Activated CD4-positive, CD25-positive, alpha-beta regulatory T cell (primary cell): Measurements from ENCODE around the gene TULP4.

Experiments
- DNase-seq, 4 experiments: peaks; one replicate each; lab custom pipeline; 2025; lab: John Stamatoyannopoulos, UW

TULP4 gene

GRCh38 chr6:158358450-158359077 lies 46.3 kb downstream of the TULP4 start:
- no peak for DNase-seq

- DNase-seq = no peak
These were observed 48.8 kb downstream of the TULP4 start for GRCh38 chr6:158361068-158361467.

GRCh38 chr6:158361961-158362669 lies 49.9 kb downstream of the TULP4 start:
- no peak for DNase-seq

GRCh38 chr6:158366363-158366762 lies 54.1 kb downstream of the TULP4 start:
- no peak for DNase-seq

- DNase-seq = no peak
These were observed 55.6 kb downstream of the TULP4 start for GRCh38 chr6:158367816-158368215.

GRCh38 chr6:158369241-158369640 lies 57.0 kb downstream of the TULP4 start:
- no peak for DNase-seq

GRCh38 chr6:158370805-158371204 lies 58.5 kb downstream of the TULP4 start:
- DNase-seq = no peak

GRCh38 chr6:158371261-158371660 lies 59.0 kb downstream of the TULP4 start:
- DNase-seq = no peak

- no peak for DNase-seq
These were observed 60.3 kb downstream of the TULP4 start for GRCh38 chr6:158372574-158372973.

- no peak for DNase-seq
These were observed 60.9 kb downstream of the TULP4 start for GRCh38 chr6:158373214-158373613.

- no peak for DNase-seq
These were observed 61.8 kb downstream of the TULP4 start for GRCh38 chr6:158374020-158374419.

- DNase-seq = no peak
These were observed 64.4 kb downstream of the TULP4 start for GRCh38 chr6:158376631-158377081.

GRCh38 chr6:158377860-158378259 lies 65.6 kb downstream of the TULP4 start:
- no peak for DNase-seq

GRCh38 chr6:158379336-158379735 lies 67.1 kb downstream of the TULP4 start:
- no peak for DNase-seq

GRCh38 chr6:158381214-158381613 lies 68.9 kb downstream of the TULP4 start:
- no peak for DNase-seq

- no peak for DNase-seq
These were observed 70.2 kb downstream of the TULP4 start for GRCh38 chr6:158382491-158382890.

GRCh38 chr6:158383057-158383456 lies 70.8 kb downstream of the TULP4 start:
- DNase-seq = no peak

GRCh38 chr6:158383542-158383941 lies 71.3 kb downstream of the TULP4 start:
- DNase-seq = no peak

- no peak for DNase-seq
These were observed 72.4 kb downstream of the TULP4 start for GRCh38 chr6:158384671-158385110.

- DNase-seq = no peak
These were observed 74.8 kb downstream of the TULP4 start for GRCh38 chr6:158387036-158387435.

- no peak for DNase-seq
These were observed 75.3 kb downstream of the TULP4 start for GRCh38 chr6:158387578-158387977.

- no peak for DNase-seq
These were observed 76.5 kb downstream of the TULP4 start for GRCh38 chr6:158388727-158389126.

- DNase-seq = no peak
These were observed 77.1 kb downstream of the TULP4 start for GRCh38 chr6:158389193-158389919.
